HG03139 (cell line): ENCODE results near the gene SUSD5.

Source experiments
- ATAC-seq: cut with Tn5 transposase; IDR thresholded peaks from one replicate; pipeline ENCODE4 v1.9.1; 2021; ENCODE audit not compliant: unreplicated experiment

SUSD5 gene

GRCh38 chr3:33218446-33219174, at the start of gene SUSD5:
Gene SUSD5 (minus strand): TSS chr3:33218810. CDS start chr3:33218797, 13 bp downstream.
- ATAC-seq: no peak

- no peak for ATAC-seq
Observed at GRCh38 chr3:33260104-33260503, 41.5 kb upstream of the SUSD5 start.

GRCh38 chr3:33256249-33256648, 37.6 kb upstream of the SUSD5 start:
- ATAC-seq: no peak

GRCh38 chr3:33250712-33251111, 32.1 kb upstream of the SUSD5 start:
- ATAC-seq: no peak

GRCh38 chr3:33246786-33247185, 28.2 kb upstream of the SUSD5 start:
- no peak for ATAC-seq

GRCh38 chr3:33240261-33240660, 21.7 kb upstream of the SUSD5 start:
- no peak for ATAC-seq

GRCh38 chr3:33238923-33239322, 20.3 kb upstream of the SUSD5 start:
- no peak for ATAC-seq

GRCh38 chr3:33237439-33237838, 18.8 kb upstream of the SUSD5 start:
- no peak for ATAC-seq

GRCh38 chr3:33236005-33236404, 17.4 kb upstream of the SUSD5 start:
- no peak for ATAC-seq

- no peak for ATAC-seq
Observed at GRCh38 chr3:33233884-33234283, 15.3 kb upstream of the SUSD5 start.

GRCh38 chr3:33231756-33232465, 13.3 kb upstream of the SUSD5 start:
- ATAC-seq: no peak

GRCh38 chr3:33229947-33230346, 11.3 kb upstream of the SUSD5 start:
- ATAC-seq: no peak

- ATAC-seq: no peak
Observed at GRCh38 chr3:33229066-33229465, 10.5 kb upstream of the SUSD5 start.

GRCh38 chr3:33221241-33221640, 2.6 kb upstream of the SUSD5 start:
- no peak for ATAC-seq

GRCh38 chr3:33219175-33219487, 521 bp upstream of the SUSD5 start:
- ATAC-seq: no peak

- ATAC-seq: no peak
Observed at GRCh38 chr3:33217866-33218445, 654 bp downstream of the SUSD5 start.

- no peak for ATAC-seq
Observed at GRCh38 chr3:33215739-33216138, 2.9 kb downstream of the SUSD5 start.

GRCh38 chr3:33212406-33212805, 6.2 kb downstream of the SUSD5 start:
- ATAC-seq: no peak

- no peak for ATAC-seq
Observed at GRCh38 chr3:33211444-33211843, 7.2 kb downstream of the SUSD5 start.

GRCh38 chr3:33209357-33209756, 9.3 kb downstream of the SUSD5 start:
- ATAC-seq: no peak

- ATAC-seq: no peak
Observed at GRCh38 chr3:33202711-33203457, 15.7 kb downstream of the SUSD5 start.

- ATAC-seq: no peak
Observed at GRCh38 chr3:33201195-33201594, 17.4 kb downstream of the SUSD5 start.
